Small intestine (tissue), 7 donors: ENCODE results near the gene ACOT8. TPM values are rescaled to one million over a fixed set of nuclear protein-coding genes. Genes with fewer than 3 reads are reported as not detected.

Experiments used
- DNase-seq, 2 donors: peaks; one replicate each; pipeline versions ENCODE4 v3.0.0 to v3.0.0-alpha.2; 2013
- FAIRE-seq: peaks from 2 replicates; lab custom pipeline; 2012; peaks lifted over from hg19 to GRCh38; lab: Jason Lieb, UNC
- H3K27ac ChIP-seq, 3 donors: one replicate each; pipeline ENCODE4 v1.5.1; 2013; ENCODE audit warnings: low read length in 2 of 3, mild to moderate bottlenecking in 2 of 3, control low read depth in 1 of 3, inconsistent platforms in 1 of 3, low read depth in 1 of 3, moderate library complexity in 1 of 3
- H3K27me3 ChIP-seq, 3 donors: one replicate each; pipeline ENCODE4 v1.6.1; 2013; ENCODE audit warnings: low read length in 3 of 3, inconsistent platforms in 1 of 3; ENCODE audit not compliant: control insufficient read depth in 3 of 3, insufficient read depth in 3 of 3
- H3K36me3 ChIP-seq, 3 donors: one replicate each; pipeline ENCODE4 v1.6.1; 2013; ENCODE audit warnings: low read length in 3 of 3, inconsistent platforms in 1 of 3, low read depth in 1 of 3, mild to moderate bottlenecking in 1 of 3, moderate library complexity in 1 of 3; ENCODE audit not compliant: control insufficient read depth in 3 of 3, insufficient read depth in 2 of 3
- H3K4me1 ChIP-seq, 3 donors: one replicate each; pipeline ENCODE4 v1.6.1; 2013; ENCODE audit warnings: low read length in 2 of 3, inconsistent platforms in 1 of 3, low read depth in 1 of 3, mild to moderate bottlenecking in 1 of 3, moderate library complexity in 1 of 3; ENCODE audit not compliant: control insufficient read depth in 3 of 3, insufficient read depth in 2 of 3
- H3K4me3 ChIP-seq, 3 donors: one replicate each; pipeline ENCODE4 v1.5.1; 2013; ENCODE audit warnings: low read length in 3 of 3, control low read depth in 1 of 3, inconsistent platforms in 1 of 3, low read depth in 1 of 3, mild to moderate bottlenecking in 1 of 3, moderate library complexity in 1 of 3
- H3K9me3 ChIP-seq, 2 donors: one replicate each; pipeline ENCODE4 v1.6.1; 2013; ENCODE audit warnings: low read depth in 1 of 2, low read length in 1 of 2; ENCODE audit not compliant: control insufficient read depth in 2 of 2, insufficient read depth in 1 of 2
- WGBS, 3 donors: extraction: QIAGEN DNeasy Blood & Tissue Kit; methylation state at CpG; one replicate each; pipeline ENCODE4 v1.1.7; 2013; 5-methylcytosine and 5-hydroxymethylcytosine counted together
- polyA plus RNA-seq, 4 donors: library from polyadenylated mRNA; stranded (reverse) in 3 of 4; unstranded in 1 of 4; fragments of 200-250 nt in 3 of 4; fragments of 120-200 nt in 1 of 4; gene quantifications; one replicate each; pipeline versions ENCODE4 v1.2.1 to v1.2.3, GENCODE V29; 2013
- donor health status: healthy with polysubstance abuse.
- donor health status: control.
- donor health status: control.
- donor health status: Bipolar disorder and iron deficiency.
- donor health status: healthy.

The ACOT8 gene
- polyA plus RNA-seq, 4 donors, result 28.6 to 123 (median 47.6) TPM

DNA sequence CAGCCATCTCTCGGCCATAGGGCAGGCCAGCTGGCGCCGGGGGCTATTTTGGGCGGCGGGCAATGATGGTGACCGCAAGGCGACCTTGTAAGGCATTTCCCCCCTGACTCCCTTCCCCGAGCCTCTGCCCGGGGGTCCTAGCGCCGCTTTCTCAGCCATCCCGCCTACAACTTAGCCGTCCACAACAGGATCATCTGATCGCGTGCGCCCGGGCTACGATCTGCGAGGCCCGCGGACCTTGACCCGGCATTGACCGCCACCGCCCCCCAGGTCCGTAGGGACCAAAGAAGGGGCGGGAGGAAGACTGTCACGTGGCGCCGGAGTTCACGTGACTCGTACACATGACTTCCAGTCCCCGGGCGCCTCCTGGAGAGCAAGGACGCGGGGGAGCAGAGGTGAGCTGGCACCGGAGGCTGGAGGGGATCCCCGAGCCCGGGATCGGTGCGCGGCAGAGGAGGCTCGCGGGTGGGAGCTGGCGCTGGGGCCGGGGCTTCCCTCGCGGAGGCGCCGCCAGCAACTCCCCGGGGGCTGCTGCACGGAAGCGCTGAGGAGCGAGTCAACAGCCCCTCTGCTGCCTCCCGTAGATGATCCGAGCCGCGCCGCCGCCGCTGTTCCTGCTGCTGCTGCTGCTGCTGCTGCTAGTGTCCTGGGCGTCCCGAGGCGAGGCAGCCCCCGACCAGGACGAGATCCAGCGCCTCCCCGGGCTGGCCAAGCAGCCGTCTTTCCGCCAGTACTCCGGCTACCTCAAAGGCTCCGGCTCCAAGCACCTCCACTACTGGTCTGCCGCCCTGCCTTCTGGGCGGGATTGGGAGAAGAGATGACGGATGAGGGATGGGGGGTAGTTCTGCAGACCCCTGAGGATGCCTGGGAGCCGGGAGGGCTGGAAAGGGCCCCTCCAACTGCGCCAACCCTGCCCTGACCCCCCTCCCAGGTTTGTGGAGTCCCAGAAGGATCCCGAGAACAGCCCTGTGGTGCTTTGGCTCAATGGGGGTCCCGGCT is 34.1 kb upstream of the ACOT8 start, which contains the start of the genes CTSA and NEURL2:
Gene CTSA, plus strand, starts transcription at position 351 of the 999 bp plus-strand sequence. Its CDS starts 234 bp downstream, at position 585.
Gene NEURL2, minus strand, starts transcription at position 224 of the 999 bp plus-strand sequence. Its CDS starts 217 bp downstream, at position 7.
- WGBS, 3 donors, result 0 to 1% (median 0%) methylated on average over 57 to 78 of the region's 78 CpGs
- no peak for FAIRE-seq
- H3K36me3 ChIP-seq, result peaks cover 2 to 64% (median 6%) of the 10 kb centered on the region in 3 donors

DNA sequence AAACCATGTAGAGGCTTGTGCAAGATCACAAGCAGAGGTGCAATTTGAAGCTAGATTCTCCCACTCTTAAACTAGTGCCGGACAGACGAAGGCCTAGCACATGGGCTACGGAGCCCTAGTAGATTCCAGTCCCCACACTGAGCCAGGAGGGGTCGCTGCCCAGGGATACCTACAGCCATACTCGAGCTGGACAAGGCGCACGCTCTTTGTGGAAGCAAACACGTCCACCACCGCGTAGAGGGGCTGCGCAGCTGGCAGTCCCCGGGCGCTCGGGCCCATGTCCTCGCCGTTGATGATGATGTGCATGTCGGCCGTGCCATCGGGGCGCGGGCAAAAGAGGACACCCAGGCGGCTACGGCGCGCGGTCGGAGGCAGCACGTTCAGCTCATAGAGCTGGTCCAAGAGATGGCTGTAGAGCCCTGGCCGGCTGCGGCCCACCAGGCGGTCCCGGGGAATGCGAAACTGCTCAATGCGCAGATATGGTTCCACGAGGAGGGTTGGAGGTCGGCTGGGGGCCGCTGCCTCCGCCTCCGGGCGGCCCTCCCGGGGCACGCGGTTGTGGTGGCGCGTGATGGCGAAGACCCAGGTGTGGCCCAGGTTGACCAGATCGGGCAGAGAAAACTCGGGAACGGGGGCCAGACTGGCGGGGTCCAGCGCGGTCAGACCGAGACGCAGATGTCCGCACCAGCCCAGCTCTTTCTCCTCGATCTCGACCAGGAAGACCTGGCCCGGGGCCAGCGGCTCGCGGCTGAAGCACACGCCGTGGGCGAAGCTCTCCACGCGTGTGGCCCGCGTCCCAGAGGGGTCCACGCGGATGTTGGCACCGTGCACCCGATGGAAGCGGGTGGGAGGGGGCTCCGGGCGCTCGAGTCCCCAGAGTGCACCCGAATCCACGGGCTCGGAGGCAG is 33.1 kb upstream of the ACOT8 start:
- Histone ChIP-seq H3K4me3 (peak overlapping the region; percentile 70 to 90 (median 81)), H3K36me3 (peaks cover 2 to 57% (median 6%) of the 10 kb centered on the region in 3 donors), H3K4me1 (peaks cover 0 to 27% (median 6%) of the 10 kb centered on the region in 3 donors), H3K9me3 (no peaks in the 10 kb centered on the region), H3K27ac (peak overlapping the region; percentile 69 to 86 (median 85)), H3K27me3 (no peaks in the 10 kb centered on the region)
- no peak for FAIRE-seq
- WGBS, 3 donors, result 1 to 4% (median 2%) methylated on average over 68 to 79 of the region's 79 CpGs
- DNase-seq, result peak; percentile 74 to 90

More for the DNA sequence above, 34.1 kb upstream of the ACOT8 start, which contains the start of the genes CTSA and NEURL2:
- DNase-seq, result peak; percentile 96 to 98
- Histone ChIP-seq H3K9me3 (no peaks in the 10 kb centered on the region), H3K4me3 (peak within 1 kb of the TSS; percentile 70 to 90 (median 81)), H3K27ac (peak within 1 kb of the TSS; percentile 69 to 86 (median 85)), H3K27me3 (no peaks in the 10 kb centered on the region), H3K4me1 (peaks cover 0 to 25% (median 6%) of the 10 kb centered on the region in 3 donors)

GRCh38 chr20:45888681-45889080 is 31.5 kb upstream of the ACOT8 start:
- Histone ChIP-seq H3K4me1 (peaks cover 0 to 25% (median 6%) of the 10 kb centered on the region in 3 donors), H3K36me3 (peaks cover 0 to 52% (median 2%) of the 10 kb centered on the region in 3 donors), H3K27ac (no peak overlapping the region), H3K27me3 (no peaks in the 10 kb centered on the region), H3K4me3 (peak overlapping the region in 1 of 3 donors; percentile 70), H3K9me3 (no peaks in the 10 kb centered on the region)
- FAIRE-seq (no peak), DNase-seq (no peak)
- WGBS, 3 donors, result 88 to 94% (median 89%) methylated on average over 3 of the region's 3 CpGs

DNA sequence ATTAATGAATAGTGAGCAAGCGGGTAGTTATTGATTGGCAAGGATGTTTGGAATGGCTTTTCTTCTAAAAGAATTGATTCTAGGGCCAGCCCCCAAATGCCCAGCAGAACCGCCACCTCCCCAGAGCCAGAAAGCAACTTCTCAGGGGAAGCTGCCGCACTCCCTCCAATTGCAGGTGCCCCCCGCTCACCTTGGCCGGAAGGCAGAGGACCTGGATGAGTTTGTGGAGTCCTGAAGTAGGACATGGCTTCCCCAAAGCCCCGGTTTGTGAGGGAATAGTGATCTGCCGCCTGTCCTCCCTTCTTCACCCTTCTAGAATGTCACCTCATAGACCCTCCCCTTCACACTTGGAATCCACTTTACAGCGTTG is 30.1 kb upstream of the ACOT8 start, which contains the start of gene SPATA25:
Gene SPATA25, minus strand, starts transcription at position 277 of the 370 bp plus-strand sequence. Its CDS starts 32 bp downstream, at position 245.
- WGBS, 3 donors, result 93 to 95% (median 93%) methylated on average over 8 of the region's 8 CpGs
- FAIRE-seq, result no peak
- peak within 1 kb of the TSS in 1 of 3 donors; percentile 70 for H3K4me3 ChIP-seq

GRCh38 chr20:45886590-45887345 is 29.6 kb upstream of the ACOT8 start:
- no peak overlapping the region for H3K27ac ChIP-seq
- DNase-seq (no peak), FAIRE-seq (no peak)
- H3K36me3 ChIP-seq, result peaks cover 0 to 52% (median 3%) of the 10 kb centered on the region in 3 donors
- H3K4me1 ChIP-seq, result peaks cover 0 to 13% (median 0%) of the 10 kb centered on the region in 3 donors
- H3K9me3 ChIP-seq, result no peaks in the 10 kb centered on the region
- H3K27me3 ChIP-seq, result no peaks in the 10 kb centered on the region
- H3K4me3 ChIP-seq, result no peak overlapping the region
- 91 to 93% (median 91%) methylated on average over 18 to 19 of the region's 19 CpGs for WGBS, 3 donors

More for the DNA sequence above, 30.1 kb upstream of the ACOT8 start, which contains the start of gene SPATA25:
- Histone ChIP-seq H3K4me1 (peaks cover 0 to 14% (median 0%) of the 10 kb centered on the region in 3 donors), H3K27ac (no peak within 1 kb of the TSS), H3K36me3 (peaks cover 0 to 53% (median 3%) of the 10 kb centered on the region in 3 donors), H3K27me3 (no peaks in the 10 kb centered on the region), H3K9me3 (no peaks in the 10 kb centered on the region)
- no peak for DNase-seq

GRCh38 chr20:45883100-45883469 is 25.9 kb upstream of the ACOT8 start:
- no peaks in the 10 kb centered on the region for H3K9me3 ChIP-seq
- H3K36me3 ChIP-seq, result peaks cover 0 to 47% (median 3%) of the 10 kb centered on the region in 3 donors
- DNase-seq (no peak), FAIRE-seq (no peak)
- H3K27ac ChIP-seq, result no peak overlapping the region
- 71 to 87% (median 78%) methylated on average over 9 of the region's 9 CpGs for WGBS, 3 donors
- no peaks in the 10 kb centered on the region for H3K27me3 ChIP-seq
- H3K4me1 ChIP-seq, result peaks cover 0 to 13% (median 0%) of the 10 kb centered on the region in 3 donors
- no peak overlapping the region for H3K4me3 ChIP-seq

GRCh38 chr20:45882469-45883099 is 25.4 kb upstream of the ACOT8 start:
- 74 to 85% (median 80%) methylated on average over 4 of the region's 4 CpGs for WGBS, 3 donors

More at GRCh38 chr20:45882469-45883099, 25.4 kb upstream of the ACOT8 start:
- DNase-seq (no peak), FAIRE-seq (no peak)
- Histone ChIP-seq H3K4me1 (peaks cover 0 to 13% (median 0%) of the 10 kb centered on the region in 3 donors), H3K27ac (no peak overlapping the region), H3K9me3 (no peaks in the 10 kb centered on the region), H3K27me3 (no peaks in the 10 kb centered on the region), H3K36me3 (peaks cover 0 to 50% (median 3%) of the 10 kb centered on the region in 3 donors), H3K4me3 (no peak overlapping the region)
